Endothelial cell of umbilical vein (primary cell): Measurements from ENCODE around the gene NUP205.

Source experiments
- EZH2 ChIP-seq: IDR thresholded peaks from 2 replicates; pipeline ENCODE4 v1.6.1; 2012; ENCODE audit warnings: borderline replicate concordance, low read depth, mild to moderate bottlenecking, moderate library complexity, low read length, inconsistent platforms; ENCODE audit not compliant: severe bottlenecking
- FOS ChIP-seq: IDR thresholded peaks from 2 replicates; pipeline ENCODE4 v1.6.1; 2011; ENCODE audit warnings: mild to moderate bottlenecking, low read length, moderate library complexity, borderline replicate concordance; ENCODE audit not compliant: insufficient read depth
- GATA2 ChIP-seq: IDR thresholded peaks from 2 replicates; pipeline ENCODE4 v1.7.0; 2011; ENCODE audit warnings: low read depth, mild to moderate bottlenecking, moderate library complexity, mixed read lengths, low read length; ENCODE audit not compliant: insufficient read length, insufficient read depth
- JUN ChIP-seq: IDR thresholded peaks from 2 replicates; pipeline ENCODE4 v1.6.1; 2011; ENCODE audit warnings: borderline replicate concordance, low read depth; ENCODE audit not compliant: insufficient read length, insufficient read depth
- MYC ChIP-seq: IDR thresholded peaks from one replicate; pipeline ENCODE4 v1.6.1; 2011; ENCODE audit warnings: mild to moderate bottlenecking, low read depth, low read length
- POLR2A ChIP-seq: IDR thresholded peaks from 2 replicates; pipeline ENCODE4 v1.6.1; 2012; ENCODE audit warnings: low read depth, mild to moderate bottlenecking, control low read depth, low read length
- POLR2AphosphoS5 ChIP-seq: IDR thresholded peaks from 2 replicates; pipeline ENCODE4 v1.6.1; 2012; ENCODE audit warnings: low read depth, mild to moderate bottlenecking, control low read depth, low read length, moderate library complexity; ENCODE audit not compliant: insufficient read depth
- TF ChIP-seq, protein P1 (sequence below), 2 donors: IDR thresholded peaks; 1 replicate in 1 of 2; 2 replicates in 1 of 2; pipeline ENCODE4 v1.5.1; 2011; ENCODE audit warnings: low read length in 2 of 2, mild to moderate bottlenecking in 2 of 2, moderate library complexity in 2 of 2, control low read depth in 1 of 2, inconsistent platforms in 1 of 2, low read depth in 1 of 2; ENCODE audit not compliant: insufficient read depth in 1 of 2; ENCODE audit errors: extremely low read depth in 1 of 2
- TF ChIP-seq, protein P2 (sequence below): IDR thresholded peaks from 2 replicates; pipeline ENCODE4 v1.6.1; 2011; ENCODE audit not compliant: insufficient read depth, insufficient read length

DNA sequence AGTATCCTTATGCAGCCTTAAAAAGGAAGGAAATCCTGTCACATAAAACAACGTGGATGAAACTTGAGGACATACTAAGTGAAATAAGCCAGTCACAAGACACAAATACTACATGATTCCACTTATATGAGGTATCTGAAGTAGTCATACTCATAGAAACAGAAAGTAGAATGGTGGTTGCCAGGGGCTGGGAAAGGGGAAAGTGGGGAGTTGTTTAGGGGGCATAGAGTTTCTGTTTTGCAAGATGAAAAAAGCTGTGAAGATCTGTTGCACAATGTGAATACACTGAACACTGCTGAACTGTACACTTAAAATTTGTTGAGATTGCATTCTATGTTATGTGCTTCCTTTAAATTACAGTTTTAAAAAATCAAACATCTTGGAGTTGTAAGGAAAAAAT, 2.9 kb downstream of the NUP205 start:
- TF ChIP-seq, protein P1, sequence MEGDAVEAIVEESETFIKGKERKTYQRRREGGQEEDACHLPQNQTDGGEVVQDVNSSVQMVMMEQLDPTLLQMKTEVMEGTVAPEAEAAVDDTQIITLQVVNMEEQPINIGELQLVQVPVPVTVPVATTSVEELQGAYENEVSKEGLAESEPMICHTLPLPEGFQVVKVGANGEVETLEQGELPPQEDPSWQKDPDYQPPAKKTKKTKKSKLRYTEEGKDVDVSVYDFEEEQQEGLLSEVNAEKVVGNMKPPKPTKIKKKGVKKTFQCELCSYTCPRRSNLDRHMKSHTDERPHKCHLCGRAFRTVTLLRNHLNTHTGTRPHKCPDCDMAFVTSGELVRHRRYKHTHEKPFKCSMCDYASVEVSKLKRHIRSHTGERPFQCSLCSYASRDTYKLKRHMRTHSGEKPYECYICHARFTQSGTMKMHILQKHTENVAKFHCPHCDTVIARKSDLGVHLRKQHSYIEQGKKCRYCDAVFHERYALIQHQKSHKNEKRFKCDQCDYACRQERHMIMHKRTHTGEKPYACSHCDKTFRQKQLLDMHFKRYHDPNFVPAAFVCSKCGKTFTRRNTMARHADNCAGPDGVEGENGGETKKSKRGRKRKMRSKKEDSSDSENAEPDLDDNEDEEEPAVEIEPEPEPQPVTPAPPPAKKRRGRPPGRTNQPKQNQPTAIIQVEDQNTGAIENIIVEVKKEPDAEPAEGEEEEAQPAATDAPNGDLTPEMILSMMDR (IDR thresholded peaks at IDR 0.05; ENCODE audit: extremely low read depth in 1 of 2, insufficient read depth in 1 of 2, low read depth in 1 of 2, low read length in 2 of 2), result no peak
- no peak for TF ChIP-seq EZH2
- TF ChIP-seq POLR2A, result no peak
- TF ChIP-seq, protein P2, sequence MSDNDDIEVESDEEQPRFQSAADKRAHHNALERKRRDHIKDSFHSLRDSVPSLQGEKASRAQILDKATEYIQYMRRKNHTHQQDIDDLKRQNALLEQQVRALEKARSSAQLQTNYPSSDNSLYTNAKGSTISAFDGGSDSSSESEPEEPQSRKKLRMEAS, result no peak
- no peak for TF ChIP-seq JUN
- no peak for TF ChIP-seq POLR2AphosphoS5
- TF ChIP-seq FOS, result no peak
- no peak for TF ChIP-seq GATA2
- no peak for TF ChIP-seq MYC
